GM19043 (cell line): Measurements from ENCODE around the gene CRACR2B.

Source experiments
- ATAC-seq: cut with Tn5 transposase; IDR thresholded peaks from one replicate; pipeline ENCODE4 v1.9.1; 2021; ENCODE audit warnings: low read depth; ENCODE audit not compliant: unreplicated experiment

Gene CRACR2B

DNA sequence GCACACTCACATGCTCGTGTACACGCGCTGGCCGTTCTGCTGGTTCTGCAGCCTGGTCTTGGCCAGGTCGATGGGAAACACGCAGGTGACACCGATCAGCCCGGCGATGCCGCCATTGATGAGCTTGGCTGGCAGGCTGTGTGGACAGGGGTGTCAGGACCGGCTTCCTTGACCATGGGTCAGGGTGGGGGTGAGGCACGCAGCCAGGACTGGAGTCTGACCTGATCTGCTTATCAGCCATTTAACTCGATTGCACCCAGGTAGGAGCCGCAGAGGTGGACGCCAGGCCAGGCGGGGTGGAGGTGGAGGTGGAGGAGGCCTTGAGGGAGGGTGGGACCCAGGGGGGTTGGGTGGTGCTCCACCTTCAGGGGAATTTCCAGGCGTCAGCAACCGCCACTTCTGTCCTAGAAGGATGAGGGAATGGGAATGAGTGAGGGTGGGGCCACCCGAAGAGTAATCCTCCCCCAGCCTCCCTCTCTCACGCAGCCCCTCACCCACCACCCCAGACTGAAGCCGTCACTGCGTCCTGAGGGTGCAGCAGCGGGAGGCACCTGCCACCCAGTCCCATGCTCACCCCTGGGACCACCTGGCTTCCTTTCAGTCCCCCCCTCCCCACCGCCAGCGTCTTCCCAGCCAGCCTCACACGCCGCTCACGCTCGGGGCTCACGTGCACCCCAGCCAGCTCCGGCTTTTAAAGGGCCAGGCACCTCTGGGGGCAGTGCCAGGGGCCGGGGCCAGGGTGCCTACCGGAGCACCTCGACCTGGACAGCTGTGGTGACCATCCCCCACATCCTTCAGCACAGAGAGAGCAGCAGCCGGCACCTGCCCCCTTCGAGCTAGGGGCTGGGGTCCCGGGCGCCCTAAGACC, 32.7 kb upstream of the CRACR2B start:
- no peak for ATAC-seq

DNA sequence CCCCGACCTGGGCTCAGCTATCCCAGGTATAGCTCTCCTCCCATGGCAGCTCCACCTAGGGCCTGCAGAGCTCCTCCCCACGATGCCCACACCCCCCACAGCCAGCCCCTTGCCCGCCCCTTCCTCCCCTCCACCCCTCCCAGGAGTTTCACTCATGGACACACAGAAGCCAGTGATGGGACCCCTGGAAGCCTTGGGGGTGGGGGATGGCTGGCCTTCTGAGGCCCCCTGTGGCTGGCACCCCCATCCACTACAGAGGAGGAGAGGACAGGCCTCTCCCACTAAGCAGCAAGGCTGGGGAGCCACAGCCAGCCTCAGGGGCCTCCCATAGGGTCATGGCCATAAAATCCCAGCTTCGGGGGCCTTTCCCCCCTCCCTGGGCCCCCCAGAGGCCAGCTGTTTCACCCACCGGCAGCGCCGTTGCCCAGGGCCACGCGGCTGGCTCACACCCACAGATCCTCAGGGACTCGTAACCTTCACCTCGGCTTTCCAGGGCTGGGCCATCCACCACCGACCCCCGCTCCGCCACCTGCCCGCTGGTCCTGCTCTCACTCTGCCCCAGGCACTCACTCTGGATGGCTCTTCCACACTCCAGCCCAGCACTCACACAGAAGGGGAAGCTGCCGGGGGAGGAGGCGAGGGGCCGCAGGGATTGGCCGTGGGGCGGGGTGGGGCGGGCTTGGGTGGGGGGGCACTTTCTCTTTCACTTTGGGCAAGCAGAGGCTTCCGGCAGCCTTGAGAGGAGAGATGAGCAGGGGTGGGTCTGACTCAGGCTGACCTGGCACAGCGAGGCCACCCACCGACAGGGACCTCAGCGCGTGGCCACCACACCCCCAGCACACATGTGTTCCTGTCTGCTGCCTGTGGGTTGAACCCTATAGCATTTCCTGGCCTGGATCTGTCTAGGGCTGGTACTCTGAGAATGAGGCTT, 31.8 kb upstream of the CRACR2B start:
- ATAC-seq = no peak

DNA sequence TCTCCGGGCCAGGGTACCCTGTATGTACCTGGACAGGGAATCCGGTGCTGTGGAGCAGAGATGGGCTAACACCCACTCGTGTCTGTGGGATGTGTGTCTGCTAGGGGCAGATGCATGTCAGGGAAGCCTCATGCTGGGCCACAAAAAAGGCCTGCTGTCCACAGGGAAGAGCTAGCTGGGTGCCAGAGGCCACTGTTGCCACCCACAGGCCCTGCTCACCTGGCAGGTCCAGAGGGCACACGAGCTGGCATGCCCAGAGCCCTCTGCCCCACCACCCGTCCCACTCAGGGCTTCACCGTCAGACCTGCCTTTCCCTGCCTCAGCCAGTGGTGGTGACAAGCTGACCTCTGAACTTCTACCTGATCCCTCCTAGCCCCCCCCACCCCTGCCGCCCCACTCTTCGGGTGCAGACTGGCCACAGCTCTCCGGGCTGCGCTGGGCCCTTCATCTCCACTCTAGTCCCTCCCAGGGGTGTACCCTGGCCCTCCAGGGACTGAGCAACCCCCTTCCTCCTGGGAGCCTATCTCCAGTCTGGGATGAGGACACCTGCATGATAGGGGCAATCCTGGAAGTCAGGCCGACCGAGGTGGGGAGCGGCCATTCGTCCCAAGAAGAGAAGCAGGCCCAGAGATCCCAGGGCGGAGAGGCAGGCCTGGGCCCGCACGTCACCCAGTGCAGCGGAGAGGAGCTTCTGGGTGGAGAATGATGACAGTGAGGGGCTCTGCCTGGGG, 31.0 kb upstream of the CRACR2B start:
- ATAC-seq = no peak

DNA sequence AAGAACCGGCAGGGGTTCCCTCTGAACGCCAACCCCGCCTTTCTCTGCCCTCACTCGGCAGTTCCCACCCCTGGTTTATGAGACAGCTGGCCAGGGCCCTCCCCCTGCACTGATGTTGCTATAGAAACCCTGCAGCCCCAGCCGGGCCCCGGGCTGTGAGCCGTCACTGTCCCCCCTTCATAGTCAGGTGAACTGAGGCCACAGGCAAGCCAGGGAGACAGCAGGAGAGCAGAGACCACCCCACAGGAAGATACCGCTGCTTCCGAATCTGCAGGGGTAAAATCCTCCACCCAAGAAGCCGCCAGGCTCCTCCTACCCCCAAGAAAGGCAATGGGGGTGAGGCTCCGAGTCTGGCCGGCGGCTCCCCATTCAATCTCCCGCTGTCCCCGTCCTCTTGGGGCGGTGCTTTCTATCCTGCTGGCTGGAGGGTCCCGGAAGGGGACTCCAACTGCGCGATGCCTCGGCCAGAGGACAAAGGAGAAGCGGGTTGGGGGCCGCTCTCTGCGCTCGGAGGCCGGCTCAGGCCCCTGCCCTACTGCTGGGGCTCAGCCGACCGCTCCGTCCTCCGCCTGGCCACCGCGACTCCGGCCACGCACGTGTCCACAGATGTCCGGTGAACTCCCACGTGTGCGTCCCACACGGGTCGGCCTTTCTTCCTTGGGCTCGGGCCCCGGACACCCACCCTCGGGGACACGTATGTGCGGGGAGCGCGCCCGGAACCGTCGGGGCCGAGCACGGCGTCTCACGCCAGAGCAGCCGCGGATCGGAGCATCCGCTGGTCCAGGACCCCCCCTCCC, 30.2 kb upstream of the CRACR2B start:
- peak; percentile 43 for ATAC-seq

DNA sequence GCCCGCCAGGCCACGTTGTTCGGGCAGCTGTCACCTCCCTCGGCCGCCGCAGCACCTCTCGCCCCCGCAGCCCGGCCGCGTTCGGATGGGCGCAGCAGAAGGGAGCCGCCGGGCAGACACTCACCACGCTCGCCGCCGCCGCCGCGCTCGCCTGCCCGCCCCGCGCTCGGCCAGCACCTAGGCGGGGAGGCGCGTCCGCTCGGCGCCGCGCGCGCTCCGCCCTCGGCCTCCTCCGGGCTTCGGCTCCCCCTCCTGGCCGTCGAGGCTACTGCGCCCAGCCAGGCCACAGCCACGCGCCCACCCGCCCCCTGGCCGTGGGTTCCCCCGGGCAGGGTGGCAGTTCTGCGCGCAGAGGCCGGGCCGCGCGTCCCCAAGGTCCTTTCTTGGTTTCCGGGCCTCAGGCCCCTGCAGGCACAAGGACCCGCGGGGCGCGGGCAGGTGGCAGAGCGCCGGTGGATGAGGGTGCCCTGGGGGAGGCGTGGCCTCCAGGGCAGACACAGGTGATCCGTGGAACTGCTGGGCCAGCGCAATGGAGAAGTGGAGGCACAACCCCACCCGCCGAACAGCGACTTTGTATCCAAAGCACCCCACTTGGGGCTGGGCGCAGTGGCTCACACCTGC, 29.5 kb upstream of the CRACR2B start, which contains the start of gene SLC25A22:
Gene SLC25A22, minus strand, starts transcription at position 189 of the 621 bp plus-strand sequence. CDS start 3,275 bp downstream, outside the sequence.
- ATAC-seq = peak; percentile 65

DNA sequence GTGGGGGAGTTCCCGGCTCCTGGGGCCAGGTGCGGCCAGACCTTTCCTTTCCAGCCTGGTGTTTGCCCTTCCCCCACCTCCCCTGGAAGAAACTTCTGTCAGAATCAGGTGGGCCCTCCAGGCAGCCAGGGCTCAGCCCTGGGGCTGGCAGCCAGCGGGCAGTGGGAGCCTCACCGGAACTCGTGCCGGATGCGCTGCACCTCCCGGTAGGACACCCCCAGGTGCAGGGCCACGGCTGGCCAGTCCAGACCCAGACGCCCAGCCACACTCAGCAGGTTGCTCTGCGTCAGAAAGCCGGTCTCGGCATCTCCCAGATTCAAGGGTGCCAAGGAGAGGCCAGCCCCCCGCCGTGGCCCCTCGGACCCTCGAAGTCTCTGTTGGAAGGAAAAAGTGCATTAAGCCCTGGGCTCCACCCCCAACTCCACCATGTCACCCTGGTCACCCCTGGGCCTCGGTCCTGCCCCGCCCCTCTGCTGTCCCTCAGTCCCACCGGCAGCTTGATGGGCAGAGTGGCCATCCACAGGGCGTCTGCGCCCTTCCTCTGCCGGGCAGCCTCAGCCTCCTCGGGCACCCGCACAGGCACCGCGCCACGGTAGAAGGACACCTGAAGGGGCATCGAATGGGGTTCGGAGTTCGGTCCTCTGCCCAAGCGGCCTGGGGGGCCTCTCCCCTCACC, 27.9 kb upstream of the CRACR2B start:
- ATAC-seq = no peak

DNA sequence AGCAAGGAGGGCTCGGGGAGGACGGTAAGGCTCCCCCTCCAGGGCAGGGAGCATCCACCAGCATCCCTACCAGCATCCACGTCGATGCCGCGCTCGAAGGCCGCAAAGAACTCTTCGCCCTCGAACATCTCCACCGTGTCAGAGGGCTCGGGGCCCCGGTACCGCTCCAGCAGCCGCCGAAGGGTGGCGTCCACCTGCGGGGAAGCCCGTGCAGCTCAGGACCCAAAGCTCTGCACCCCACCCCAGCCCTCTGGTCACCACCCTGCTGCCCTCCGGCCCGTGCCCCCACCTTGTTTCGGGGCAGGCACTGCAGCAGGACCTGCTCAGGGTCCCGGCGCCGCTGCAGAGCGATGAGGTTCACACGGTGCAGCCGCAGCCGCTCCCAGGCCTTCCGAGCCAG, 27.2 kb upstream of the CRACR2B start:
- ATAC-seq = no peak

DNA sequence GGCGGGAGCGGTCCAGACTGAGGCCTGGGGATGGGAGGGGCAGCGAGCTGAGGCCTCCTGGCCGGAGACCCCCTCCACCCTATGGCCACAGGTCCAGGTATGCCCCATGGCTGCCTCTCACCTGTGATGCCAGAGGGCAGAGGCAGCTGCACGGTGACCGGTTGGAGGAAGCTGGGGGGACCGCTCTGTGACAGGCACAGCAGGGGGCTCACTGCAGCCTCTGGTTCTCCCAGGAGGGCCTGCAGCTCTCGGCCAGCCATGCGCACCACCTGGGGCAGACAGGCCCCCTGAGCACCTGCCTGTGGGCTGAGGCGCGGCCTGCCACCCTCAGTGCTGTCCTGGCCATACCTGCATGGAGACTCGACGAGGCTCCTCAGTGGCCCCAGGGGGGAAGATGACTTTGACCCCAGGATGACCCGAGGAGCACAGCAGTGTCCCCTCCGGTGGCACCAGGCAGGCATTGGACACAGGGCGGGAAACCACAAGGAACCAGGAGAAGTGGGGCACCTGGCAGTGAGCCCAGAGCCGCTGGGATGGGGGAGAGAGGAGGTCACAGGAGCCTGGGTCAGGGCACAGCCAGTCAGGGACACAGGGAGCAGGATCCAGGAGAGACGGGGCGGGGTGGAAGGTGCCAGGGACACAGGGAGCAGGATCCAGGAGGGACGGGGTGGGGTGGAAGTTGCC, 26.5 kb upstream of the CRACR2B start:
- ATAC-seq = no peak

DNA sequence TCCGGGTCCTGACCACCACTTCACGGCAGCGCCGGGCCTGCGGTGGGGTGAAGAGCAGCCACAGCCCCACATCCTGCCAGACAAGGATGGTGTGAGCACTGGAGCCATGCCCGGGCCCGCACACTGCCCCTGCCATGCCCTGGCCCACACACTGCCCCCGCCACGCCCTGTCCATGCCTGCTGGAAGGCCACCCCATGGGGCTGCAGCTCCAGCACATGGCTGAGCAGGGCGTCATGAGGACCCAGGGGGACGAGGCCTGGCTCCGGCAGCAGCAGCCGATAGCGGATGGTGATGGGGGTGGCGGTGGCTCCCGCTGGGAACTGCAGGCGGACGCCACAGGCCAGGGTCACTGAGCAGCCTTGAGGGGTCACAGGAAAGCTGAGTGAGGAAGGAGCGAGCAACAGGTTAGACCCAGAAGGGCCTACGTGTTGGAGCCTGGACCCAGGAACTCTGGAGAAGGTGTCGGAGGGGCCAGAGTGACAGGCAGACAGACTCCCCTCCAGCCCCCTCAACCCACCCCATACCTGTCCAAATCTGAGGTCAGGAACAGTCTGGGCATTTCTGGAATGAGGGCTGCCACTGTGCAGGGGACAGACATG, 25.6 kb upstream of the CRACR2B start:
- no peak for ATAC-seq

DNA sequence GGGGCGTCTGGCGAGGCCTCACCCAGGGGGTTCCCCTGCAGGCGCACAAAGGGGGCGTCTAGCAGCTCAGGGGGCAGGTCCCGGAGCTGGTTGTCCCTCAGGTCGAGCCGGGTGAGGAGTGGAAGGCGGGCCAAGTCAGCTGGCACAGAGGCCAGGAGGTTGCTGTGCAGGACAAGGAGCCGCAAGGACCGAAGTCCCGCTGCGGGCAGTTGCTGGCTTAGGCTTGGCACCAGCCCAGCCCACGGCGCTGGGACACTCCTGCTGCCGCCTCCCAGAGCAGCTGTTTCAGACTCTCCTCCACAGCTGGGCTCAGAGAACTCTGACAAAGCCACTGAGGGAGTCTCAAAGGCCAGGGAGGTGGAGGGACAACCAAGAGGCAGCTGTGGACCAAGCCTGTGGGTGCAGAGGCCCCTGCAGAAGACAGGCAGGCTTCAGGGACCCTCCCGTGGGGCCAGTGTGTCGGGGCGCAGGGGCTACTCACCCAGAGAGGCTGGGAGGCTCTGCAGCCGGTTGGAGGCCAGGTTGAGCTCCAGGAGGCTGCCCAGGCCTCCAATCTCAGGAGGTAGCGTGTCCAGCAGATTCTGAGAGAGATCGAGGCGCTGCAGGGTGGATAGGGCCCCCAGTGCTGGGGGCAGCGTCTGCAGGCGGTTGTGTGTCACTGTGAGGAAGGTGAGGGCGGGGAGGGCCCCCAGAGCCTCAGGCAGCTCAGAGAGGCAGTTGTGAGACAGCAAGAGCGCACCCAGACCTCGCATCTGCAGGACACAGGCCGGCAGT, 24.8 kb upstream of the CRACR2B start:
- no peak for ATAC-seq

DNA sequence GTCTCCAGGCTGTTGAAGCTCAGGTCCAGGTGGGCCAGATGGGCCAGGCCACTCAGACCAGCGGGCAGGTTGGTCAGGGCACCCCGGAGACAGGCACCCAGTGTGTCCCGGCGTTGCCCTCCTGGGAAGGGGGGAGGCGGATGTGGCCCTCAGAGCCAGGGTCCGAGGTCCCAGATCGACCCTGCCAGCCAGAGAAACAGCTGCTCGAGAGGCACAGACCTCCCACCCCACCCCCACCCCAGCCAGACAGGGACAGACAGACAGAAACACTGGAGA, 24.3 kb upstream of the CRACR2B start:
- ATAC-seq = no peak

DNA sequence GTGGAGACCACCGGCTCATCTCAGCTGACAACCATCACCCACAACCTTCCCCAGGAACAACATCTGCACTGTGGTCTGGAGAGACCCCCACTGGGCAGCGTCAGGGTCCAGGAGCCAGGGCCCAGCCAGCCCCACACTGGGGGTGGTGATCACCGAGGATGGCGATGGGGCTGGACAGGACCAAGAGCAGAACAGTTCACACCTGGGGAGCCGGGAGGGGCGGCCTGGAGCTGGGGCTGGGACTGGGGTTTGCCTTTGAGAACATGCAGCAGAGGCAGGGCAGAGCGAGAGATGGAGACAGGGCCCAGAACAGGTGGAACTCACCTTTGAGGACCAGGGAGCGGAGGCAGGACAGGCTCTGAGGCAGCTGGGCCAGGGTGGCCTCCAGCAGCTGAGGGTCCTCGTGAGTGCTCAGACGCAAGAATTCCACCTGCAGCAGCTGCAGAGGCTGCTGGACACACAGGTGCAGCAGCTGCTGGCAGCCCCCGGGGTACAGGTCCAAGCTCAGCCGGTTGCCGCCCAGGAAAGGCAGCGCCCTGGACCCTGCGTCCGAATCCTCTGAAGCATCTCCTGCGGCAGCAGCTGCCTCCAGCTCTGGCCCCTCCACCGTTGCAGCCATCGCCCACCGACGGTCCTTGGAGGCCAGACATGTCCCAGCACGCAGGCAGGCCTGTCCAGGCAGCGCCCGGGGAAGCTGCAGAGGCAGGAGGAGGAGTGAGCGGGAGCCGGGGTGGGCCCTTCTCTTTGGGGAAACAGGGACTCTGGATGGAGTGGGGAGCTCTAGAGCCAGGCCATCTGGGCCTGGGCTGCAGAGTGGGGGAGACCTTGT, 23.7 kb upstream of the CRACR2B start:
- ATAC-seq = no peak

DNA sequence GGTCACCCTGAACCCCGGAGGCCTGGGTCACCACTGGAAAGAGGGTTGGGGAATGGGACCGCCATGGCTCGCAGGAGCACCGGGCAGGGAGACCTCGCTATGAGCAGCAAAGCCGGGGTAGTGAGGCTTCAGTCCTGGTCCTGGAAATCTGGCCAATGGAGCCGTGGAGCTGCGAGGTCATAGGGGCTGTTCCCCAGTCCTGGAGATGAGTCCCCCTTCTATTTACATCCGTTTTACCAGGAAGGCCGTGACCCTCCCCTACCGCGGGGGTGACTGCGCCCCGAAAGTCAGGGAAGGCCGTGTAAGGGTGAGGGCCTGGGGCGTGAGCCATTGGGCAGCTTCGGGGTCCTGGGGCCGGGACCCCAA, 23.1 kb upstream of the CRACR2B start:
- no peak for ATAC-seq

DNA sequence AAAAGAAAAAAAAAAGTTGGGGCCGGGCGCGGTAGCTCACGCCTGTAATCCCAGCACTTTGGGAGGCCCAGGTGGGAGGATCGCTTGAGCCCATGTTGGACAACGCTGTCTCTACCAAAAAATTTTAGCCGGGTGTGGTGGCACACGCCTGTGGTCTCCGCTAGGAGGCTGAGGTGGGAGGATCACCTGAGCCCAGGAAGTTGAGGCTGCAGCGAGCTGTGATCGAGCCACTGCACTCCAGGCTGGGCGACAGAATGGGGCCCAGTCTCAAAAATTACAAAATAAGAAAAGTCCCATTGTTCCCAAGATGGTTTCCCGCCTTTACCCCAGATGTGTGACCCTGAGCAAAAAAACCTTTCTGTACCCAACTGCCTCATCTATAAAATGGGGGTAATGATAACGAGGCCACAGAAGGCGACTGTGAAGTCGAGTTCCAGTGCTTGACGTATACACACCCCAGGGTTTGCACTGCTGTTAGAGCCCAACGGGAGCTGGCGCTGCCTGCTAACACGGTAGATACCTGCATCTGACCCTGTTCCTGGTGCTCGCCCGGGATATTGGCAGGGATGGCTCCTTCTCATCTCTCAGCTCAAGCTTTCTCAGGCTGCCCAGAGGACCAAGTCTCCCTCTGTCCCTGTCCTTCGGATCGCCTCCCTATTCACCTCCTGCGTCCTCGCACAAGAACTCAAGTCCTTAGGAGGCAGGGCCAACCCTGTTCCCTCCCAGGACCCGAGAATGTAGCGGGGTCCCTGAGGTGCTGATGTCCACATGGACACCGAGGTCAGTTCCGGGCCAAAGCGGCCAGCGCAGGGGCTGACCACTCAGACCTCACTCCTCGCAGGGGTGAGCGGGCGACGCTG, 19.1 kb upstream of the CRACR2B start:
- ATAC-seq = no peak

DNA sequence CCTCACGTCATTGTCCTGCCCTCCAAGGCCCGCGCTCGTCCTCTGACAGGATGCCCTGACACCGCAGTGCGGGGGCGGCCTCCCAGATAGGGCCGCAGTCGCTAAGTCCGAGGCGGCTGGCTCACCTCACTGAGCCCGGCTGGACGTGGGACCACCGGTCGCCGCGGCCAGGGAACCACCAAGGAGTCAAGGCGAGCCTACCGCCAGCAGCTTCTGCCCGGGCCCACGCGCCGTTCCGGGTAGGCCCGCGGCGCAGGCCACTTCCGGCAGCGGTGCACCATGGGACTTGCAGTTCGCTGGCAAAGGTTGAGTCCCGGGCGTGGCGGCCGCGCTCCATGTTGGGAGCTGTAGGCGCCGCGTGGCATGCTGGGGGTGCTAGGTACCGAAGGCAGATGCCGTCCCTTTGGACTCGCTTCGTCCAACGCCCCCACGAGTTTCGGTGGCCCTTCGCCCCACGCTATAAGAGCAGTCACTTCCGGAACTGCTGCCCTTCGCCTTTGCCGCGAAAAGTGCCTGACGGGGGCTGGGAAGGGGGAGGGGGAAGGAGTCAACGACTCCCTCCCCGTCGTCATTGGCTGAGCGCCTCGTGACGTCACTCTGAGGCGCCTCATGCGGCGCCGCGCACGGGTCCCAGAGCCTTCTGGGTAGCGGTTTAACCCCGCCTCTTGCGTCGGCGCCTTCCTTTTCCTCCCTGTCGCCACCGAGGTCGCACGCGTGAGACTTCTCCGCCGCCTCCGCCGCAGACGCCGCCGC, 18.3 kb upstream of the CRACR2B start, which contains the start of gene RPLP2:
Gene RPLP2, plus strand, starts transcription at position 681 of the 753 bp plus-strand sequence. CDS start 268 bp downstream, outside the sequence.
- ATAC-seq = peak; percentile 65
